GM12873 (cell line): ENCODE results near the gene C1QTNF12.

Experiments
- CTCF ChIP-seq: IDR thresholded peaks from 2 replicates; pipeline ENCODE4 v1.5.1; 2012; ENCODE audit warnings: low read depth, mild to moderate bottlenecking, moderate library complexity, low read length, control low read depth; ENCODE audit not compliant: insufficient read depth; ENCODE audit errors: missing control alignments

C1QTNF12 gene

GRCh38 chr1:1254667-1254998, 8.1 kb upstream of the C1QTNF12 start:
- no peak for TF ChIP-seq CTCF

- no peak for TF ChIP-seq CTCF
Measured at GRCh38 chr1:1253972-1254666, 7.6 kb upstream of the C1QTNF12 start.

- no peak for TF ChIP-seq CTCF
Measured at GRCh38 chr1:1253314-1253713, 6.8 kb upstream of the C1QTNF12 start.

- no peak for TF ChIP-seq CTCF
Measured at GRCh38 chr1:1250786-1251284, 4.3 kb upstream of the C1QTNF12 start.

- TF ChIP-seq CTCF: no peak
Measured at GRCh38 chr1:1247341-1247913, 905 bp upstream of the C1QTNF12 start.

GRCh38 chr1:1245817-1246576, 525 bp downstream of the C1QTNF12 start:
- no peak for TF ChIP-seq CTCF

- no peak for TF ChIP-seq CTCF
Measured at GRCh38 chr1:1245178-1245816, 1.2 kb downstream of the C1QTNF12 start.
